ENCODE measurements around the gene EEF1AKMT3. TPM values are rescaled to one million over a fixed set of nuclear protein-coding genes. Genes with fewer than 3 reads are reported as not detected.

The EEF1AKMT3 gene
- total and polyA plus RNA-seq, 2 of the 4 experiments (the other 2 are of a cell fraction), result 3.2 to 8.1 TPM

GRCh38 chr12:57800965-57801364 is 28.6 kb downstream of the EEF1AKMT3 start:
- no peak for DNase-seq
- in situ Hi-C loops (cut with MboI; ENCODE audit: low sequenced_read_pairs) (no loop called here), intact Hi-C loops (cut with micrococcal nuclease) (no loop called here), dilution Hi-C loops (cut with HindIII; ENCODE audit: low sequenced_read_pairs, unreplicated experiment) (no loop called here)
- H3K4me2 ChIP-seq (ENCODE audit: low read depth, low read length), result no peak overlapping the region
- no peak overlapping the region for H3K14ac ChIP-seq (replicated peaks; ENCODE audit: low read depth, low read length)
- peaks cover 39% of the 10 kb centered on the region for H3K36me3 ChIP-seq (ENCODE audit: control insufficient read depth, insufficient read depth, low read length)
- TF ChIP-seq MAZ (IDR thresholded peaks at IDR 0.05; ENCODE audit: borderline replicate concordance, low read depth, low read length), result no peak
- no peak for TF ChIP-seq SMC3 (IDR thresholded peaks at IDR 0.05; ENCODE audit: low read depth, low read length)
- TF ChIP-seq CTCF (conservative IDR thresholded peaks at IDR 0.05; ENCODE audit: low read depth, low read length), result no peak
- TF ChIP-seq RFX5 (IDR thresholded peaks at IDR 0.05; ENCODE audit: low read depth, low read length), result no peak
- TF ChIP-seq MXI1 (IDR thresholded peaks at IDR 0.05; ENCODE audit: borderline replicate concordance, low read depth, low read length), result no peak
- TF ChIP-seq RCOR1 (IDR thresholded peaks at IDR 0.05; ENCODE audit: insufficient replicate concordance, low read length), result no peak
- TF ChIP-seq, protein P1, sequence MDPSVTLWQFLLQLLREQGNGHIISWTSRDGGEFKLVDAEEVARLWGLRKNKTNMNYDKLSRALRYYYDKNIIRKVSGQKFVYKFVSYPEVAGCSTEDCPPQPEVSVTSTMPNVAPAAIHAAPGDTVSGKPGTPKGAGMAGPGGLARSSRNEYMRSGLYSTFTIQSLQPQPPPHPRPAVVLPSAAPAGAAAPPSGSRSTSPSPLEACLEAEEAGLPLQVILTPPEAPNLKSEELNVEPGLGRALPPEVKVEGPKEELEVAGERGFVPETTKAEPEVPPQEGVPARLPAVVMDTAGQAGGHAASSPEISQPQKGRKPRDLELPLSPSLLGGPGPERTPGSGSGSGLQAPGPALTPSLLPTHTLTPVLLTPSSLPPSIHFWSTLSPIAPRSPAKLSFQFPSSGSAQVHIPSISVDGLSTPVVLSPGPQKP (IDR thresholded peaks at IDR 0.05; ENCODE audit: borderline replicate concordance, low read depth, low read length), result no peak
- TF ChIP-seq CHD1 (IDR thresholded peaks at IDR 0.05; ENCODE audit: low read depth, low read length), result no peak
- no peak for TF ChIP-seq FOS (IDR thresholded peaks at IDR 0.05; ENCODE audit: low read depth, low read length)
- no peak for TF ChIP-seq CEBPB (IDR thresholded peaks at IDR 0.05; ENCODE audit: low read depth, low read length)
- no peak for TF ChIP-seq BHLHE40 (IDR thresholded peaks at IDR 0.05; ENCODE audit: low read depth, low read length)
- H3K4ac ChIP-seq (ENCODE audit: low read depth, low read length), result no peak overlapping the region
- H2AFZ ChIP-seq (replicated peaks; ENCODE audit: low read length, poor library complexity), result no peak overlapping the region
- ChIA-PET POLR2A (ENCODE audit: unreplicated experiment) (no interaction called here), CTCF (no interaction called here)
- H3K9me3 ChIP-seq (ENCODE audit: control insufficient read depth, insufficient read depth, low read length), result no peaks in the 10 kb centered on the region
- no peak overlapping the region for H3K23ac ChIP-seq (ENCODE audit: low read depth, low read length)
- no peak overlapping the region for H3K56ac ChIP-seq (ENCODE audit: extremely low read depth, insufficient read depth, low read length)
- no peak overlapping the region for H4K91ac ChIP-seq (ENCODE audit: insufficient read depth, low read depth, low read length)
- H2BK15ac ChIP-seq (ENCODE audit: low read depth, low read length), result no peak overlapping the region
- no peaks in the 10 kb centered on the region for H3K27me3 ChIP-seq (ENCODE audit: control insufficient read depth, insufficient read depth, low read length)
- H3K18ac ChIP-seq (ENCODE audit: low read depth, low read length), result no peak overlapping the region
- H3K79me1 ChIP-seq (ENCODE audit: low read depth in 1 of 2, low read length in 2 of 2), result peaks cover 8 to 13% of the 10 kb centered on the region in 2 experiments; a peak in 3 of 4 replicates
- H3K4me1 ChIP-seq (ENCODE audit: control insufficient read depth, insufficient read depth, low read length), result no peaks in the 10 kb centered on the region
- WGBS, 2 experiments (ENCODE audit: extremely low coverage in 2 of 2, insufficient read length in 1 of 2), result no CpG with 5 or more reads among the region's 3 CpGs
- H2AK5ac ChIP-seq (ENCODE audit: low read depth, low read length), result no peak overlapping the region
- no peak overlapping the region for H4K5ac ChIP-seq (ENCODE audit: low read depth, low read length)
- H3K27ac ChIP-seq (ENCODE audit: insufficient read depth, low read length), result no peak overlapping the region
- no peak overlapping the region for H3K4me3 ChIP-seq (ENCODE audit: insufficient read depth, low read depth, low read length)
- no peak overlapping the region for H4K8ac ChIP-seq (ENCODE audit: low read depth in 2 of 2, low read length in 2 of 2)
- H2BK5ac ChIP-seq (ENCODE audit: low read depth, low read length, poor library complexity, severe bottlenecking), result no peak overlapping the region
- H4K20me1 ChIP-seq (ENCODE audit: insufficient read depth, low read length), result no peaks in the 10 kb centered on the region; the same call in 1 of the 2 replicates
- 0 out of 2 replicates have a peak, but pooled peaks cover 2% of the 10 kb centered on the region for H3K9me1 ChIP-seq (ENCODE audit: insufficient read depth, low read length)
- no peak overlapping the region for H3K9ac ChIP-seq (ENCODE audit: low read depth, low read length)
- H2BK120ac ChIP-seq (ENCODE audit: low read depth, low read length), result no peak overlapping the region
- H2BK20ac ChIP-seq (ENCODE audit: low read depth, low read length), result no peak overlapping the region
- ATAC-seq (ENCODE audit: low read depth), result no peak
- no TSS peak for BruUV-seq (replicated peaks)
- H2AK9ac ChIP-seq (replicated peaks; ENCODE audit: low read depth, low read length, poor library complexity), result no peak overlapping the region
